HL-60/S4 treated with retinoic acid at 250 ng/mL for 4 days and 3 days (cell line): Measurements from ENCODE around the gene AP2B1.

Source experiments
- in situ Hi-C: fragments of 300-500 bp; cut with MboI; formaldehyde crosslinking; loops from 2 replicates; pipeline ENCODE4 v1.7.0; 2022; ENCODE audit warnings: low sequenced_read_pairs

The AP2B1 gene

GRCh38 chr17:35764123-35764991 is 177.2 kb downstream of the AP2B1 start:
- in situ Hi-C loops: no loop called here

GRCh38 chr17:35765086-35765710 is 178.1 kb downstream of the AP2B1 start:
- in situ Hi-C loops: no loop called here

- in situ Hi-C loops: no loop called here
Observed at GRCh38 chr17:35765756-35766488, 178.8 kb downstream of the AP2B1 start.

- in situ Hi-C loops: no loop called here
Observed at GRCh38 chr17:35766489-35766877, 179.4 kb downstream of the AP2B1 start.

- in situ Hi-C loops: no loop called here
Observed at GRCh38 chr17:35766903-35767510, 179.9 kb downstream of the AP2B1 start.

- in situ Hi-C loops: no loop called here
Observed at GRCh38 chr17:35768797-35769196, 181.7 kb downstream of the AP2B1 start.

- in situ Hi-C loops: no loop called here
Observed at GRCh38 chr17:35769895-35770486, 182.9 kb downstream of the AP2B1 start.

GRCh38 chr17:35773129-35773528 is 186.0 kb downstream of the AP2B1 start:
- in situ Hi-C loops: no loop called here

GRCh38 chr17:35773679-35774425 is 186.7 kb downstream of the AP2B1 start:
- in situ Hi-C loops: no loop called here

GRCh38 chr17:35774499-35774898 is 187.4 kb downstream of the AP2B1 start:
- in situ Hi-C loops: no loop called here

GRCh38 chr17:35775039-35775438 is 187.9 kb downstream of the AP2B1 start:
- in situ Hi-C loops: no loop called here

- in situ Hi-C loops: no loop called here
Observed at GRCh38 chr17:35775583-35775982, 188.5 kb downstream of the AP2B1 start.
